Inferior parietal cortex (tissue), 1 donor: ENCODE data around the gene NFATC1.
"Not testable (repeated sequence)": the region's sequence is repeated elsewhere in the genome, so short reads cannot be mapped to it uniquely, and the experiment has no call there.

Source experiments
- DNase-seq: peaks from one replicate; pipeline ENCODE4 v3.0.0-alpha.2; 2016; ENCODE audit errors: extremely low spot score

Gene NFATC1

DNA sequence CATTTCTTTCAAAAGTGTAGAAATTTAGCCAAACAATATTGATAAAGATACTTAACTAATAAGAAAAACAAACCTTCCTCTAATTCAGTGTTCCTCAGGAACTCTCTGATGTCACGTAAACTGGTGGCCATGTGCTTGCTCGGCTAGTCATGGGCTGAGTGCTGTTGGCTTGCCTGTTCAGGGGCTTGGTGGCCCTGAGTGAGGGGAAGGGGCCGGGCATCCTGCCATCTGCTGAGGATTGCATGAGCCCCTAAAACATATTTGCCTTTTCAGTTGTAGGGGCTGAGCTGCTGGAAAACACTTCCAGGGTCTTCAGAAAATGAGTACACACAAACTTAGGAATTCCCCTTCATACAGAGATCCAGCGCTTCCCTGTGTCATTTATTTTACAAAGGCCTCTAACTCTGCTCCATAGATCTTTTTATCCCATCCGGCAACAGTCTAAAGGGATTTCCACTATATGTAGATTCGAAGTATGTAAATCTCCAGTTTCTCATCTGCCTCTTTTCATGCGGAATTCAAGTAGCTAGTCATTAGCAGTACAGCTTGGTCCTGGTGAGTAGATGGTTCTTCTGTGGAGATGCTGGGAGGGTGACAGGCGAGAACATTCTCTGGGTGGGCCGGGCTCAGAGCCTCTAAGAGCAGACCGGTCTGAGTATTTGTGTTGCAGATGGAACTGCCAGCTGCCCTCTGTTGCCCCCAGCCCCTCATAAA lies 20.1 kb upstream of the NFATC1 start:
- DNase-seq: no peak

DNA sequence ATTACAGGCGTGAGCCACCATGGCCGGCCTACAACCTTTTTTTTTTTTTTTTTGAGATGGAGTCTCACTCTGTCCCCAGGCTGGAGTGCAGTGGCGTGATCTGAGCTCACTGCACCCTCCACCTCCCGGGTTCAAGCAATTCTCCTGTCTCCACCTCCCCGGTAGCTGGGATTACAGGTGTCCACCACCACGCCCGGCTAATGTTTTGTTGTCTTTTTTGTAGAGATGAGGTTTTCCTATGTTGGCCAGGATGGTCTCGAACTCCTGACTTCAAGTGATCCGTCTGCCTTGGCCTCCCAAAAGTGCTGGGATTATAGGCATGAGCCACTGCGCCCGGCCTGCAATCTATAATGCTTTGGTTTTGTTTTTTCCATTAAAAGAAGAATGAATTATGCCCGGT lies 19.1 kb upstream of the NFATC1 start:
- DNase-seq: not testable (repeated sequence)

DNA sequence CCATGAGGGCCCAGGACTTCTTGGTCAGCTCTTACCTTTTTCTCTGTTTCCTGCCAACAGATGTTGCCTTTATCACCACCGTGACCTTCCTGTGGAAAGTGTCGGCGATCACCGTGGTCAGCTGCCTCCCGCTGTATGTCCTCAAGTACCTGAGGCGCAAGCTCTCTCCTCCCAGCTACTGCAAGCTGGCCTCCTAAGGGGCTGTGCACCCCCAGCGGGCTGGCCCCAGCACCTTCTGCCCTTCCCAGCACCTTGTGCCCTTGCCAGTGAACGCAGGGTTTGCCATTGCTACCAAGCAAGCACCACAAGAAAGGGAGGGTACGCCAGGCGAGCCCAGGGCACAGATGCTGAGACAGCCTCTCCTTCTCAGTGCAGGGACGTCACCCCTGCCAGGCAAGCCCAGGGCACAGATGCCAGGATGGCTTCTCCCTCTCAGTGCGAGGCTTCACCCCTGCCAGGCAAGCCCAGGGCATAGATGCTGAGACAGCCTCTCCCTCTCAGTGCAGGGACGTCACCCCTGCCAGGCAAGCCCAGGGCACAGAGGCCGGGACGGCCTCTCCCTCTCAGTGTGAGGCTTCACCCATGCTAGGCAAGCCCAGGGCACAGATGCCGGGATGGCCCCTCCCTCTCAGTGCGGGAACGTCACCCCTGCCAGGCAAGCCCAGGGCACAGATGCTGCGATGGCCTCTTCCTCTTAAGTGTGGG lies 18.4 kb upstream of the NFATC1 start:
- DNase-seq: no peak

DNA sequence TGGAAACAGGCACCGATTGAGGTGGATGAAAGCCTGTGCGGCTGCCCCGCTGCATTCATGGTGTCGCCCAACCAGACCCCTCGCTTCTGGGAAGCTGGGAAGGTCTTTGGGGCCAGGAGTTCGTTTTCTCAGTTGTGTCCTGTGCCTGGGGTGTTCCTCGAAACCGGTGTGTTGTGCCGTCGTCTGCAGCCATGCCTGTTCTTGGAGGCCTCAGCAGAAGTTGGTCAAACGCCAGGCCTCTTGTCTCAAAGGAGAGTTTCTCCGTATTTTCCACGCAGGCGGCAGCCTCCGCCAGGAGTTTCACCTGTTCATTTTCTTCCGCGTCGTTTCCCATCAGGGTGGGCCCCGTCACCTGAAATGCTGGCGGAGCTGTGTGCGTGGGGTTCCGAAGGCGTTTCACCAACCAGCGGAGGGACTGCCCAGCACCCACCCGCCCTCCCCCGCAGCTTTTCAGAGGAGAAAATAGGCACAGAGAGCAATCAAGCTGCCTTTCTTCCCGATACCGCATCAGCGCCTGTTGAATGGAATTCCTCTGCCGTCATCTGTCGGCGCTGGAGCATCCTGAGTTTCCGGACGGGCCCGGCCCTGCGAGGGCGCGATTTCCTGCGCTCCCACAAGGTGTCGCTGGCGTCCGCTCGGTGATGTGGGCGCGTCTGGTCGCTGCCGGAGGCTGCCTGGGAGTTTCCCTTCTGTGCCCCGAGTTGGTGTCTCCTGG lies 17.0 kb upstream of the NFATC1 start:
- DNase-seq: peak; percentile 78

DNA sequence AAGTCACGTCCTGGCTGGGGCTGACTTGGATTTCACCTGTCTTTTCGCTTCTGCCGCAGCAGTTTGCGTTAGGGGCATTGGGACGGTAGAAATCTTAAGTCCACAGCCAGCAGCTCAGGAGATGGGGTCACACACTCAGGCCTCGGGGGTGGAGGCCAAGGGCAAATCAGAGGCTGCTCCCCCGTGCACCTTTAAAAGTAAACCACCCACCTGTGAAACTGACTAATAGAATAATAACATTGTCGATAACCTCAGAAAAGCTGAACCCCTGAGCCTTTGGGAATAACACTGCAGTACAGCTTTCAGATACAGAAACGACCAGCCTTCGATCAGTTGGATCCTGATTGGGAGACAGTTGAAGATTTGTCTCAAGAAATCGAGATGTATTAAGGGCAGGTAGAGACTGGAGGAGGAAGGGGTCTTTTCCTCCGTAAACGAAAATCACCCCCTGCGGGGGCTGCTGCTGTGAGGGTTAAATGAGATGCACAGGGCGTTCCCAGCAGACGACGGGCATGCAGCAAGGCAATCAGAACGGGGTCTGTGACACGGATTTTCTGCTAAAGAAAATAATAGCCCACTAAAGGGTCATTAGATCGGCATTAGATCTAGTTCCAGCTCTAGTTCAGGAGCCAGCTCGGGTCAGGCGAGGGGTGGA lies 16.4 kb upstream of the NFATC1 start:
- DNase-seq: no peak

DNA sequence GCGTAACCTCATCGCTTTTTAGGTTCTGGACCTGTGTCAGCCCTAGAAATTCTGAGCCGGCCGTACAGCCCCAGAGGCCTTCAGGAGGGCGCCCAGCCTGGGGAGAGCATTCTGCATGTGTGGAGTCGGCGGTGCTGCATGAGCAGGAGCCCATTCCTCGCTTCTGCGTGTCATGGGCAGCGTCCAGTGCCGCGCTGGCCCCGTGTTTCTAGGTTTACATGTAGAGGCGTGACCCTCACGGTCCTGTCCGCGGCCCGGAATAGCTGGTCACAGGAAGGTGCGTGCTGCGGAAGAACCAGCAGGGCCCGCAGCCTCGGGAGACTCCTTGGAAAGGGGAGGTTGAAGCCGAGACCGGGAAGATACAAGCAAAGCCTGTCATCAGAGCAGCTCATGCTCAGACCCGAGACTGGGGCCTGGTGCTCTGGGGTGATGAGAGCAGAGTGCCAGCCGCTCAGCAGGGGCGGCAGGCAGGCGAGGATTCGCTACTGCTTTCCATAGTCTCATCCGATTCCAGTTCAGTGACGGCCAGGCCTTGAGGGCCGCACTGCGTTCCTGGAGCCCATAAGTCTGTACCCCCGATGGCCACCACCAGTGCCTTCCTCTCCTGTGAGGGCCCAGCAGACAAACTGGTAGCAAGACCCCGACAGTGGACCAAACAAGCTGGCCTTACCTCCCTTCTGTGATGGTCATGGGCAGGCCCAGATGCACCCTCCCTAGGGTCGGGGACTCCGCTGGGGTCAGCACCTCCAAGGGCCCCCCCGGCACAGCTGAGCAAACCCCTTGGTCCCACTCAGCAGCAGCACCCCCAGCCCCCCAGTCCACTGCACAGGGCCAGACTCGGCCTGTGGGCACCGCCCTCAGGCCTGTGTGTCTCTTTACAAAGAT lies 15.6 kb upstream of the NFATC1 start:
- DNase-seq: no peak

DNA sequence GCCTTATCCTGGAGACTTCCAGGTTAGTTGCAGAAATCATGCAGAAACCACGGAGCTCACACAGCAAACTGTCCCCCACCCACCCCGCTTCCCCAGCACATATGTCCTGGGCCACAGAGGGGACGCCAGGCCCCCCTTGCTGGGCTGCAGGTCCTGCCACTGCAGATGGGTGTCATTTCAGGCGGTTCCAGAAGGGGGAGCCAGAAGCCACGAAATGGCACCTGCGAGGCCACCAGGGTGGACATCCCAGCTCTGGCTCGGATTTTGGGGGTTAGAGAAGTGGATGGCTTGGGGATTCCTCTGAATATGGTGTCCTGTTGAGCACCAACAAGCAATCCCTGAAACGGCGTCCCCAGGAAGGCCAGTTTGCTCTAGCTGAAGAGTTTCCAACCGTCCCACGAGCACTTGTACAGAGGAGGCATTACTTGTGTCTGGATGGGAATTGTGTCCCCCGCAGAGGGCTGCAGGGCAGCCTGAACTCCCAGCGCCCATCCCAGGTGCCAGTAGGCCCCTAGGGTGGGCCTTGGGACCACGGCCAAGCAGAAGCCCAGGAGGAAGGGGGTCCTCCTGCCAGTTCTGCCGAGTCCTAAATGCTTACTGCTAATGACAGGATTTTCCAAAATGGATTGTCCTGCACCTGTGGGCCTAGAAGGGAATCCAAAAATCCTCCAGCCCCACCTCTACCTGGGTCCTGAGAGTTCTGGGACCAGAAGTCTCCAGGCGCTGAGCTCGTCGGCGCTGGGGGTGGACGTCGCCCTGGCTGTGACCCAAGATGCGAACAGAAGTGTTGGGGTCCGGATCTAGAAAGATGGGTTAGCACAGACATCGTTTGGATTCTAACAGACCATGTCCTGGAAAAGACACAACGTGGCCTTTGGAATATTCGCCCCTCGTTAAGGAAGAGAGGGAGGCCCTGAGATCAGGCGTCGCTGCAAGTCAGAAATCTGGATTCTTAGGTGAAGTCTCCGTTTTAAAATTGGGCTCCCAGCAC lies 14.6 kb upstream of the NFATC1 start:
- DNase-seq: peak; percentile 75

DNA sequence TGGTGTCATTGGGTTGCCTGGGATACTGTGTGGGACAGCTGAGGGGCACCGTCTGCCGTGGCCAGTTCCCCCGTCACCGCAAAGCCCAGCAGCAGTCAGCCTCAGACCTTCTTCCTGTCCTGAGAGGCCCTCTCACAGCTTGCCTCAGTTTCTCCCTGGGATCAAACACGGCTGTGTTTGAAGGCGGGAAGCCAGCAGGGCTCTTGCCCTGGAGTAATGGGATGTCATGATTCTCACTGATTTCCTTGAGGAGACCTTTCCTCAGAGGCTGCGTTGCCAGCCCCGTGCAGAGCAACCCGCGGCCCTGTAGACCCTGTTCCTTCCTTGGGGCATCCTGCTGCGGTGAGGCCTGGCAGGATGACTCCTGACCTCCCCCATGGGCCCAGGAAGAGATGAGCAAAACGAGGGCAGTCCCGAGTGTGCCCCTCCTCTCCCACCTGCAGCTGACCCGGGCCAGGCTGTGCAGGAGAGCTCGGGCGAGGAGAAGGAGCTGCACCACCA lies 13.9 kb upstream of the NFATC1 start:
- DNase-seq: no peak

DNA sequence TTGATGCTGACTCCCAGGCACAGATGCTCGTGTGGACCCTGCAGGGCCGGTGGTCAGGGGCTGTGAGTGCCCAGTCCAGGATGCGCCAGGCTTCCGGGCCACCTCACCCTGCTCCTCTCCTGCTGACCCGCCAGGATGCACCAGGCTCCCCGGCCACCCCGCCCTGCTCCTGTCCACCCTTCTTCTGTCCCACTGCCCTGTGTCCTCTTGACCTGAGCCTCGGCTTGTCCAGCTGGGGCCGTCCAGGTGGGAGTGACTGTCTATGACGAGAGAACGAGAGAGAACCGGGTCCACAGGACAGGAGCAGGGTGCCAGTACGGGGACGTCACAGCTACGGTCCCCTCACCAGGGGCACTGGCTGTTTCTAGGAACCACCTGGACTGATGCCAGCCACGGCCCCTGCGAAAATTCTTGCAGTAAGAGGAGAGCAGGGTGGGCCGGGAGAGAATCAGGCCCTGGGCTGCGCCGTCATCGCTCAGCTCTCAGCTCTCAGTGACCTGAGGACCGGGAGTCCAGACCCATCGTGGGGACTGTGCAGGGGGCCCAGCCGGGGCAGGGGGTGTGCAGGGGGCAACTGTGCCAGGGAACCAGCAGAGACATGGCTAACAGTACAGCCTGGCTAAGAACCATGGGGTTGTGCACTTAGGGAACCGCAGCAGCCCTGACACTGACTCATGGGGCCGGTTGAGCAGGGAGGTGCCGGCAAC lies 12.9 kb upstream of the NFATC1 start:
- no peak for DNase-seq

DNA sequence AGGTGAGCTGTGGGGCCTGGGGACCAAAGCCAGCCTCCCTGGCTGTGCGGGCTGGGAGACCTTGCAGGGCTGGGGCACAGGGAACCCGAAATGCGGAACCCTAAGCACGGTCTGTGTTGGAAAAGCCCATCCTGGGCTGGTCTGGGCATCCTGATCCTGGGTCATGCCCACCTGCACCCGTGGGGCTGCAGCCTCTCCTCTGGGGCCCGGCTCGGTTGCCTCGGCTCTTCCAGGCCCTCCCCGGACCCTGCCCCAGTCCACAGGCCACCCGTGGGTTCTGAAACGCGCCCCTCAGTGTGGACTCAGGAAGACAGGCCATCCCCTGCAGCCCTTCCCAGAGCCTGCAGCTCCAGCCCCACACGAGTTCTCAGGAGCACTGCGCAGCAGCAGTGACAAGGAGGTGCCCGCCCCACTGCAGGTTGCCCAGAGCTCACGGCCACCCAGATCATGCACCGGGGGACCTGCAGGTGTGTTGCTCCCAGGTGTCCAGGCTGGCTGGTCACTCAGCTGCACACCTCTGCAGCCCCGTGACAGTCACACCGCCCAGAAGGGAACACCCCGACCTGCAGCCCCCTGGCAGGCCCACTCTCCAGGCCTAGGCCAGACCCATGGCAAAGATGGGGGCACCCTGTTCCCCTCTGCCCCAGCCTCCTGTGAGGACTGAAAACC lies 12.2 kb upstream of the NFATC1 start:
- no peak for DNase-seq

DNA sequence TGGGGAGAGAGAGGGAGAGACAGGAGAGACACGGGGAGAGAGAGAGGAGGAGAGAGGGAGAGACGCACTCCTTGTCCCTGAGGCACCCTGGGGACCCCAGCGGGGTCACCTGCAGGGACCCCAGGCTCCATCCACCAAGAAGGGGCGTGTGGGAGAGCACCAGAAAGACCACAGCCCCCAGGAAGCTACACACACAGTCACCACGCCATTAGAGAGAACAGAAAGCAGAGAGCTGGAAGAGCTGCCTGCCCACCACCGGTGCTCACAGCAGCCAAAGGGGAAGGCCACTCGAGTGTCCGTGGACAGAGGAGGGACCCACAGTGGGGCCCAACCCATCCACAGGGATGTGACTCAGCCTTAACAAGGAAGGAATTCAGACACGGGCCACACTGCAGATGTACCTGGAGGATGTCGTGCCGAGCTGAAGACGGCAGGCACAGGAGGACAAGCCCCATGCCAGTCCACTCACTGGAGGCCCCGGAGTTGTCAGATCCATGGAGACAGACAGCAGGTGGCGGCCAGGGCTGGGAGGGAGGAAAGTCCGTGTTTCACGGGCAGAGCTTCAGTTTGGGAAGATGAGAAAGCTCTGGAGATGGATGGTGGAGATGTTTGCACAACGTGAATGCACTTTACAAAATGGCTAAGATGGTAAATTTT lies 11.5 kb upstream of the NFATC1 start:
- no peak for DNase-seq

DNA sequence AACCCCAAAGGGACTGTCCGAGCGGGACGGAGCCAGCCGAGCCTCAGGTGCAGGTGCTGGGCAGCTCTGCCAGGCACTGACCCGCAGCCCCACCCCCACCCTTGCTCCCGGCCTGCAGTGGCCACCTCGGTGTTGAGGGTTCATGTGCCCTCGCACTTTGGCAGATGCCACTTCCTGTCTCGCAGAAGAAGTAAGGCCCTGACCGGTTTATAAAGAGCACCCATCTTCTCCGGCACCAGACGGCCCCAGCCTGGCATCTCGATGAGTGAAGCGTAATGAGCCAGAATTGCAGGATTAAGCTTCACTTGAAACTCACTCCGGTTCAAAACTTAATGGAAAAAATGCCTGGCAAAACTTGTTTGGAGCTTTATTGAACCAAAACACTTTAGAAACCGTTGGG lies 10.9 kb upstream of the NFATC1 start:
- no peak for DNase-seq

DNA sequence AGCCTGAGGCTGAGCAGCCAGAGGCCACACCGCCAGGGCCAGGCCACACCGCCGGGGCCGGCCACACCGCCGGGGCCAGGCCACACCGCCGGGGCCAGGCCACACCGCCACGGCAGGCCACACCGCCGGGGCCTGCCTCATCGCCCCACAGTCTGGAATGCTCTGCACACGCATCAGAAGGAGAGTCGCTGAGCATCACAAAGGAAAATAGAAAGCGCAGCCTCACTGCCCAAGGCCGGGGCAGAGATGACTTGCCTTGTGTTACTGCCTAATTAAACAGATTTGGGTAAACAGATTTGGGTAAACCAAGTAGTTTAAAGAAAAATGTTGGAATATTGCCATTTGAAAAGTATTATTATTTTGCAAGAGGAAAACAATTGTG lies 10.4 kb upstream of the NFATC1 start:
- DNase-seq: no peak

DNA sequence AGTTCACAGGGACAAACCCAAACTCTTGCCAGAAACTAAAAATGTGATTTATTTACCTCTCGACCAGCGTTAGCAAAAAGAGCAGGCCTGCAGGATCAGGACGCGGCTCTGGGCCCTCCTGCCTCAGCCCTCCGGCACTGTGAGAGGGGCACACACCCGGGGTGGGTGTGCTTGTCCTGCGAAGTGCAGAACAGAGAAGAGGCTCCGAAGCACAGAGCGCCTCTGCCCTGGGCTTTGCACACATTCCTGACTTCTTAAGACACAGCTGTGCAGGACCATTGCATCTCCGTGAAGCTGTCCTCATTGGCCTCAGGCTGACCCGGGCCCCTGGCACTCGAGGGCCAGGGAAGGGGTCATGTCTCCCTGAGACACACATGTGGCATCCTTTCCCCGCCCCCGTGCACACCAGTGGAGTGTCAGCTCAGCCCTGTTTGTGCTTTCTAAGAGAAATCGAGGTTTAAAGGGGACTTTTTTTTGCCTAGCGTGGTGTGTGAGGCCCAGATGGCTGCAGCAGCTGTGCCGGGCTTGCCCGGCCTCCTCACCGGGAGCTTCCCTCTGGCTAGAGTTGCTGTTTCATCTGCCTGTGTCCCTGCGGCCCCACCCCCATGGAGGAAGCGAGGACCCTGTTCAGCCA lies 9.9 kb upstream of the NFATC1 start:
- DNase-seq: no peak

DNA sequence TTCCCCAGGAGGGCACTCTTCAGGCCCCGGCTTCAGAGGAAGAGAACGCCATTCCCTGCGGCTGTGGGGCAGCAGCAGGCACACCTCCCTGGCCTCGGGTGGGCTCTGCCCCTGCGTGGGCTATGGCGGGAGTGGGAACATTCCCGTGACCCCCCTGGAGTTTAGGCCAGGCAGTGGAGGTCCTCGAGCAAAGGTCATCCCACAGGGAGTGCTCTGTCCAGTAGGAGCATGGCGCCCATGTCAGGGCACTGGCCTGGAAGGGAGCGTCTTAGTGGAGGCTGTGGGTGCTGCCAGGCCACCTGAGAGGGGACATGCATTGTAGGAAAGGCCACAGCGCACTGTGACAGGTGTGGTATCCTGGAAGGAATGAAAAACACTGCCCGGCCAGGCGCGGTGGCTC lies 9.2 kb upstream of the NFATC1 start:
- DNase-seq: no peak

DNA sequence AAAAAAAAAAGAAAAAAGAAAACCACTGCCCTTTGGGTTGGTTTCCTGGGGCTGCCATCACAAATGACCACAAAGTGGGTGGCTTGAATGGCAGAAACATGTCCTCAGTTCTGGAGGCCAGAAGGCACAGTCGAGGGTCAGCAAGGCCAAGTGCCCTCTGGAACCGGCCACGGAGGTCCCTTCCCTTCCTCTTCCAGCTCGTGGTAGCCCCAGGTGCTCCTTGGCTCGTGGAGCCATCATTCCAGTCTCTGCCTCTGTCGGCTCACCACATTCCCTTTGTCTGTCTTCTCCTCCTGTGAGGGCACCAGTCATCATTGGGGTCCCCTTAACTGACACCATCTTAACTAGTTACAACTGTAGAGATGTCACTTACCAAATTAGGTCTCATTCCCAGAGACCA lies 8.5 kb upstream of the NFATC1 start:
- no peak for DNase-seq

DNA sequence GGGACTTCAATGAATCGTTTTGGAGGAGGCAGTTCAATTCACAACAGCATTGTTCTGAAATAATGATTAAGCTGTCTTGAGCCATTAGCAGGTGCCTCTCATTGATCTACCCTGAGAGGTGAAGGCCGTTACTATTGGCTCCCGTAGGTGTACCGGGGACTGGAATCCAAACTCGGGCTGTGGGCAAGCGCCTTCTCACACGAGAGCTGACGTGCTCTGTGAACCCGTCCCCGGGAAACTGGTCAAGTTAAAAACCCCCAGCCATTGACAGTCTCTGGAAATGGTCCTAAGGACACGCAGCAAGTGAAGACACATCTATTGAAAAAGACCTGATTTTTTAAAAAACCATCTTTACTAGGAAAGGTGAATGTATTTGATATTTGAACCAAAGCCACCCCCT lies 8.1 kb upstream of the NFATC1 start:
- DNase-seq: no peak

DNA sequence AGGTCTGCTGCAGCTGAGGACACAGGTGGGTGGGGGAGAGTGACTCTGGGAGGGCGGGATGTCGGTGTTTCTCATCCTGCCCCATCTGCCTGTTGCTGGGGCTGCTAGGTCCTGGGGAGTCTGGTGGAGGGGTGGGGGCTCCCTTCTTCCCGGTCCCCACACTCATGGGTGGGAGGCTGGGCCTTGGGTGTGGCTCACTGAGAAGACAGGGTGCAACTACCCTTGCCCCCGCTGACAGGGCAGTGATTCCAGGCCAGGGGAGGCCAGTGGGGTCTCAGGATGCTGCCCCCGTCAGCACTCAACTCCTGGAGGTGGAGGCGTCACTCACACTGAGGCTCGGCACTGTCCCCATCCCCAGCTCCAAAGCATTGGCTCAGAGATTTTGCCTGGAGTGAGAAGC lies 7.7 kb upstream of the NFATC1 start:
- DNase-seq: no peak
